GM19035 (cell line): ENCODE data around the gene CDH3.
"Not testable (repeated sequence)": the region's sequence is repeated elsewhere in the genome, so short reads cannot be mapped to it uniquely, and the experiment has no call there.

Source experiments
- ATAC-seq: cut with Tn5 transposase; IDR thresholded peaks from one replicate; pipeline ENCODE4 v1.9.1; 2021; ENCODE audit not compliant: unreplicated experiment

Gene CDH3

GRCh38 chr16:68698091-68698490 is 53.0 kb downstream of the CDH3 start:
- no peak for ATAC-seq

GRCh38 chr16:68700120-68700519 is 55.0 kb downstream of the CDH3 start:
- no peak for ATAC-seq

GRCh38 chr16:68700831-68701230 is 55.7 kb downstream of the CDH3 start:
- no peak for ATAC-seq

DNA sequence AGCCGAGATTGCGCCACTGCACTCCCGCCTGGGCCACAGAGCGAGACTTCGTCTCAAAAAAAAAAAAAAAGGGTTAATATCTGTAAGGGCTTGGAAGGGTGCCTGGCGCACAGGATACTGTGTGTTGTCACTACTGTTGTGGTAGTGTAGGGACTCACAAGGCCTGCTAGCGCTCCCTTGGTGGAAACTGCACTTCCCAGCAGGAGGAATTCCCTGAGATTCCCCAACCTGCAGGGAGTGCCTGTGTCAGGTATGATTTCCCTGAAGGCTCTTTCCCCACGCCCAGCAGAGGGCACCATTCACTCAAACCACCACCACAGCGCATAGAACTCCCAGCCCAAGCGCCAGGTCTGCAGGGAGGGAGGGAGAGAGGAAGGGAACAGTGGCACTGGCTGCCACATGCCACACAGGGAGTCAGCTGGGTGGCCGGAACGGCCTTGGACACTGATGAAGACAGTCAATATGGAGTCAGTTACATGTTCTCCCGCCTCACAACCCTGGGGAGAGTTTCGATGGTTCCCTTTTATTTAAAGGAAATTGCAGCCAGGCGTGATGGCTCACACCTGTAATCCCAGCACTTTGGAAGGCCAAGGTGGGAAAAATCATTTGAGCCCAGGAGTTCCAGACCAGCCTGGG is 59.2 kb downstream of the CDH3 start:
- ATAC-seq, result no peak

GRCh38 chr16:68707340-68708152 is 62.4 kb downstream of the CDH3 start:
- ATAC-seq, result no peak

DNA sequence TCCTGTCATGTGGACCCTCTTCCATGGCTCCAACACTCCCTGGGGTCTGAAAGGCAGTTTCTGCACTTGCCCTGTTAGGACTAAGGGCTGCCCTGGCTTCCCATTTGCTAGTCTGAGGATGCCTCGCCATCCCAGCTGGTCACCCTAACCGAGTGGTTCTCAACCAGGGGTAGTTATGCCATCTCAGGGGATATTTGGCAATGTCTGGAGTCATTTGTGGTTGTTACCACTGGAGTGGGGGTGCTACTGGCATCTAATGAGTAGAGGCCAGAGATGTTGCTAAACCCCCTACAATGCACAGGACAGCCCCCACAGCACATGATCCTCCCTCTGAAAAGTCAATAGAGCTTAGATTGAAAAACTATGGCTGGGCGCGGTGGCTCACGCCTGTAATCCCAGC is 65.1 kb downstream of the CDH3 start:
- ATAC-seq, result no peak

DNA sequence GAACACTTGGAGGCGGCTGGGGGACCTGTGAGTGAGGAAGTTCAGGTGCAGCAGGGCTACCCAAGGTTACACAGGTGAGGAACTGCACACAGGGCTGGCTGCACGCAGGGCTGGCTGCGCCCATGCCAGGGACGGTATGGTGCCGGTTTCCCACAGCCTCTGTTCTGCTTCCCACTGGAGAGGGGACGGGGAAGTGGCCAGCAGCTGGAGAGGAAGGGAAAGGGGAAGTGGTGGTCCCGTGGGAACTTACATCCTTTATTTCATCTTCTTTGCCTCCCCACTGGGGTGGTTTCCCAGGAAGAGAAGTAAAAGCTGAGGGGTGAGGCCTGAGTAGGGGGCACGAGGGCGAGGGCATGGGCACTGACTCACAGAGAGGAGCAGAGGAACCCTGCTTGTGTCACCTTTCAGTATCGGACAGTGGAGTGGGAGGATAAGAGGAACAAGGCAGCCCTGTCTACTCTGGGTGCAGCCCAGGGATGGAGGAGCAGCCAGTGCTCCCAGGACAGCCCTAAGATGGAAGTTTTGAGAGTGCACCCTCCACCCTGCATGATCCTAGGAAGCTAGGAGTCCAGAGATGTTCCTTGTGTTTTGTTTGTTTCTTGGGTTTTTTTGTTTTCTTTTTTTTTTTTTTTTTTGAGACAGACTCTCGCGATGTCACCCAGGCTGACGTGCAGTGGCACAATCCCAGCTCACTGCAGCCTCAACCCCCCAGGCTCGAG is 66.5 kb downstream of the CDH3 start:
- no peak for ATAC-seq

DNA sequence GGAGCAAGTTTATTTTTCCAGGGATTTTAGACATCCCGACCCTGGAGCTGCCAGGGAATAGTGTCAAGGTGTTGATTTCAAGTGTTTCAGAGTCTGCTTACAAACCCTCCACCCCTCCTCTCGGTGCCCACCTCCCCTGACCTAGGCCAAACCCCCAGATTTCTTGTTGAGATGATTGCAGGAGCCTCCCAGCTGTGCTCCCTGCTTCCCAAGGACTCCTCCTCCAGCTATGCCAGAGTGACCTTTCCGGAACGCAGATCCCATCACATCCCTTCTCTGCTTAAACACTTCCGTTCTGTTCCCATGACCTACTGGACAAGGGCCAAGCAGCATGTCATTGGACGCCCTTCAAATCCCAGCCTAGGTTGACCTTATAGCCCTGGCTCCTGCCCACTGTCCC is 68.3 kb downstream of the CDH3 start:
- ATAC-seq, result no peak

DNA sequence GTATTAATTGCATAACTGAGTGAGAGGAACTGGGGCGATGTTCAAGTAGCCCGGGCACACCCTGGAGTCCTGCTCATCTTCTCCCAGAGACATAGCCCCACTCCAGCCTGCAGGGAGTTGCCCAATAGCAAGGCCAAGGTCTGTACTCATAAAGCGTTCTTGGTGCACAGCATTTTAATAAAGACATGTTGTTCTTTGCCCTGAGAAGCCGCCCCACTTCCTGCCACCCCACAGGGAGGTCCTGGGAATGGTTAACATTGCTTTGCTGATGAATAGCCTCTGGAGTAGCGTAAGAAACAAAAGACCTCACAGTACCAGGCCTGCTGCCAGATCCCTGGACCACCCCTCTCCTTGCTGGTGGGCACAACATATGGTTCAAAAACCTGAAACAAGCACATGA is 70.4 kb downstream of the CDH3 start:
- ATAC-seq, result no peak

- ATAC-seq, result not testable (repeated sequence)
Measured at GRCh38 chr16:68716516-68716915, 71.4 kb downstream of the CDH3 start.

DNA sequence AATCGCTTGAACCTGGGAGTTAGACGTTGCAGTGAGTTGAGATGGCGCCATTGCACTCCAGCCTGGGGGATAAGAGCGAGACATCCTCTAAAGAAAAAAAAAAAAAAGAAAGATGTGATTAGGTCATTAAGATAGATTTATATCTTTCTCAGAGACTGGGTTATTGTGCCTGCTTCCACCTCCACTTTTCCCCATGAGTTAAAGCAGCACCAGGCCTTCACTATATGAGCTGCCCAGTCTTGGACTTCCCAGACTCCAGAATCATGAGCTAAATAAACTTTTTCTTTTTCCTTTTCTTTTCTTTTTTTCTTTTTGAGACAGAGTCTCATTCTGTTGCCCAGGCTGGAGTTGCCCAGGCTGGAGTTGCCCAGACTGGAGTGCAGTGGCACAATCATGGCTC is 72.6 kb downstream of the CDH3 start:
- no peak for ATAC-seq

DNA sequence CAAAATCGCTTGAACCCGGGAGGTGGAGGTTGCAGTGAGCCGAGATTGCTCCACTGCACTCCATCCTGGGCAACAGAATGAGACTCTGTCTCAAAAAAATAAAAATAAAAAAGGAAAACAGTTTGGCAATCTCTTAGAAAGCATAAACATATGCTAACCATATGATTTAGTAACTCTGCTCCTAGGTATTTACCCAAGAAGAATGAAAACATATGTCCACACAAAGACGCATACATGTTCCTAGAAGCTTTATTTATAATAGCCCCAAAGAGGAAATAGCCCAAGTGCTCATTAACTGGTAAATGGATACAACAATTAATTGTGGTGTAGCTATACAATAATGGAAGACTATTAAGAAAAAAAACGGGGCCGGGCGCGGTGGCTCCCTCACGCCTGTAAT is 73.5 kb downstream of the CDH3 start:
- ATAC-seq, result no peak

- peak; percentile 82 for ATAC-seq
Measured at GRCh38 chr16:68719993-68720489, 74.9 kb downstream of the CDH3 start.

- no peak for ATAC-seq
Measured at GRCh38 chr16:68722119-68723024, 77.3 kb downstream of the CDH3 start.

- no peak for ATAC-seq
Measured at GRCh38 chr16:68724797-68725196, 79.7 kb downstream of the CDH3 start.

- ATAC-seq, result no peak
Measured at GRCh38 chr16:68728523-68728922, 83.4 kb downstream of the CDH3 start.

GRCh38 chr16:68731637-68732036 is 86.5 kb downstream of the CDH3 start:
- no peak for ATAC-seq

GRCh38 chr16:68732042-68732680 is 87.1 kb downstream of the CDH3 start:
- ATAC-seq, result no peak

DNA sequence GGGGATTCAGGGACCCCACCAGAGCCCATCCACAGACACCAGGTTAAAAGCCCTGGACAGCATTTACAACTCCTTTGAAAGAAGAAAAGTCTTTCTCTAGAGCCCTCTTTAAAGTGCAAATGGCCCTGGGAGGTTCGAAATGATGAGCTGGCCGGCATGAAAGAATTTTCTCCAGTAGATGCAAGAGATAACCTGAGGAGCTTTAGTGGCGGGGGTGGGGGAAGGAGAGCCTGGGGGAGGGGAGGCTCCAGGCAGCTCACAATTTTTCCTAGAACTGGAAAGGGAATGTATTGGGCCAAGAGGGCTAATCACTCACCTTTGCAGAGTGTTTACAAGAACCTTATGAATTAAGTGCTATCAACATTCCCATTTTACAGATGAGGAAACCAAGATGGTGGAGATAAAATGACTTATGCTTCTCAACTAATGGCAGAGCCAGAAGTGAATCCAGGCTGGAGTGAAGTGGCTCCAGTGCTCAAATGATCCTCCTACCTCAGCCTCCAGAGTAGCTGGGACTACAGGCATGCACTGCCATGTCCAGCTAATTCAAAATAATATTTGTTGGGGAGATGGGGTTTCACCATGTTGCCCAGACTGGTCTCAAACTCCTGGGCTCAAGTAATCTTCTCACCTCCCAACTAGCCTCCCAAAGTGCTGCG is 87.8 kb downstream of the CDH3 start:
- no peak for ATAC-seq

DNA sequence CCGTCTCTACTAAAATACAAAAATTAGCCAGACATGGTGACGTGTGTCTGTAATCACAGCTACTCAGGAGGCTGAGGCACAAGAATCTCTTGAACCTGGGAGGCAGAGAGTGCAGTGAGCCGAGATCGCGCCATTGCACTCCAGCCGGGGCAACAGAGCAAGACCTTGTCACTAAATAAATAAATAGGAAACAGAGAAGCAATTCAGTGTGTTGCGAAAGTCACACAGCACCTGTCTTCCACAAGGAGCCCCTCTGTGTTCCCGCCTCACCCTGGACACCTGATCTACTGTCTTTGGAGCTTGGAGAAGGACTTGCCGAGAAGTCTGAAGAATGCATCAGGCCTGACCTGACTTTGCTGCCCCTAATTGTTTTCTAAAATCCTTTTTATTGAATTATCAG is 88.5 kb downstream of the CDH3 start:
- no peak for ATAC-seq
